Amniotic stem cell (primary cell): ENCODE data around the gene CD58.

Experiments
- DNase-seq: peaks from one replicate; lab custom pipeline; 2025; lab: John Stamatoyannopoulos, UW

The CD58 gene

DNA sequence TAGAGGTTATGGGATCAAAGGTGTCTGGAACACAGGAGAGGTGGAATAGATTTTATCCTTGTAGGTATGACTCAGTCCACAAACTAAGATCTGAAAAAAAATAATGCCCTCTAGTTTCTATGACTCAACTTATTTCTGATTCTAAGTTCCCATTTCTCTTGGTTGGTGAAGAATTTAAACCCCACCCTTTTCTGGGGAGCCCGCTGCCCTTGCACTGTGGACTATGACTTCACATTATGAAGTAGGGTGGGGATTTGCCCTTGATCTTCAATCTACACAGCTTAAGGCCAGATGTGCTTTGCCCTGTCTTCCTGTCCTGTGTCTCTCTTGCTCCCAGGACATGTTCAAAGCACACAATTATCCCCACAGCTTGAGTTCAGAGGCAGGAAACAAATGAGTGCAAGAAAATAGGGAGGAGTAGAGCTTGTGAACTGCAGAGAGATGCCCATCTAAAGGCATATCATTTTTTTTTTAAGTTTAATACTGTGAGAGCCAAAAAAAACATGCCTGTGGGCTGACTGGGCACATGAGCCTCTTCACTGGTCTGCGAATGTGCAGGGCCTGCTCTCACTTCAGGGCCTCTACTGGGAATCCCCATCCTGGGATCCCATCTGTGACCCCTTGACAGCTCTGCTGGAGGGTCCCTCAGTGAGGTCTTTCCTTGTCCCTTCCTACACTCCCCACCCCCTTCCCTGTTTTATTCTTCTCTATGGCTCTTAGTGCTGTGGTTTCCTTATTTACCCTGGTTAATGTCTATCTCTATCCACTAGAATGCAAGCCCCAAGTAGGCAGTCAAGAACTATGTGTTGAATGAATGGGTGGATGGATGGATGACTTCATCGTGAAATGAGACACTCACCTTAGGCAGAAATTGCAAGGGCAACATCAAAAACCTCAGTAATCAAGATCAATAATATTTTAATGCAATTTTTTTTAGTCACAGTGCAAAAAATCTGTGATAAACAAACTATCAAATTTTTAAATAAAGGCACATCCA, 61.5 kb downstream of the CD58 start:
- DNase-seq = peak; percentile 60

DNA sequence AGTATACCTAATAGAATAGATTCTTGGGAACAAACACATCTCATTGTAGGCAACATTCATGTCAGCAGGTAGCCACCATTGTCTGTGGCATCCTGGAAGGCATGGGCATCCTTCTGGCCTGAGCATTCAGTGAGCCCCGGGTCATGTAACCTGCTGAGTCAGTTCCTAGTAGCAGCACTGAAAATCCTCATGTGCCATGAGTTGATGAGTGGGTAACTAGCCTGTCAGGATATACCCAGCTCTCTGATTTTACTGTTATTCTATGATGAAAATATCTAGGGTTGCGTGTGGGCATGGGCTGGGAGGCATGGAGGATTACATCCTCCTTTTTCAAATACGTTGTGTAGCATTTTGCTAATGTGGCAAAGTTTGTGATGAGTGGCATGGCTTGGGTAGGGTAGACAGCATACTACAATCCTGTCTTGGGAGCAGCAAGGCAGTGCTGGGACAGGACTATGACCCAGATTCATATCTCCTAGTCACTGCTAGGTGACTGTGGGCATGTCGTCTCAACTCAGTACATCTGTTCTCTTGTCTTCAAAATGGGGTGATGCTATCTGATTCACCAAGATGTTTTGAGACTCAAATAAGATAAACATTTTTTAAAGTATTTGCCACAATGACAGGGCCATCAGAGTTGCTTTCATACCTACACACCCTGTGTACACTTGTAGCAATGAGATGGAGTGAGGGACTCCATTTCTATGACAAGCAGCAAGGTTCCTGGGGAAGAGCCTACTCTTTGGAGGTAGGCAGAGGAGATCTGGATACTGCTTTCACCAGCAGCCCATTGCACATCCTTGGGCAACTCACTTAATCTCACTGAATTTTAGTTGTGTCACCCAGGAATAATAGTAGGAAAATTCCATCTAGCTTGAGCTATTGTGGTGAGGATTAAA, 62.5 kb downstream of the CD58 start:
- DNase-seq = no peak

DNA sequence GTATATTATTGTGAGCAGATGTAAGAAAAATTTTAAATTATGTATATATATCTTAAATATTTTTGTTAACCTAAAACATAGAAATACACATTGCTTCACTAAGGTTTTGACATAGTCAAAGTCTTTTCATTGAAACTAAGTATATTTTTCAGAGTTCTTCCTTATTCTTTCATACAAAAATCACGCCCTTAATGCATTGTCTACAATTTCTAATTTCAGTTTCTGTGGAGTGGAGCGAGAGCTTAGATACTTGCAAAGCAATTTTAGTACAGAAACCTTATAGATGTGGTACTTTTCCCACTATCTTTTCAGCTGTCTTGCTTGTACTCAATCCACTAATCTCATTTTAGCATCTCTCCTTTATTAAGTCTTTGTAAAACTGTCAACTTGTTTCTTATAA, 63.2 kb downstream of the CD58 start:
- DNase-seq = no peak

DNA sequence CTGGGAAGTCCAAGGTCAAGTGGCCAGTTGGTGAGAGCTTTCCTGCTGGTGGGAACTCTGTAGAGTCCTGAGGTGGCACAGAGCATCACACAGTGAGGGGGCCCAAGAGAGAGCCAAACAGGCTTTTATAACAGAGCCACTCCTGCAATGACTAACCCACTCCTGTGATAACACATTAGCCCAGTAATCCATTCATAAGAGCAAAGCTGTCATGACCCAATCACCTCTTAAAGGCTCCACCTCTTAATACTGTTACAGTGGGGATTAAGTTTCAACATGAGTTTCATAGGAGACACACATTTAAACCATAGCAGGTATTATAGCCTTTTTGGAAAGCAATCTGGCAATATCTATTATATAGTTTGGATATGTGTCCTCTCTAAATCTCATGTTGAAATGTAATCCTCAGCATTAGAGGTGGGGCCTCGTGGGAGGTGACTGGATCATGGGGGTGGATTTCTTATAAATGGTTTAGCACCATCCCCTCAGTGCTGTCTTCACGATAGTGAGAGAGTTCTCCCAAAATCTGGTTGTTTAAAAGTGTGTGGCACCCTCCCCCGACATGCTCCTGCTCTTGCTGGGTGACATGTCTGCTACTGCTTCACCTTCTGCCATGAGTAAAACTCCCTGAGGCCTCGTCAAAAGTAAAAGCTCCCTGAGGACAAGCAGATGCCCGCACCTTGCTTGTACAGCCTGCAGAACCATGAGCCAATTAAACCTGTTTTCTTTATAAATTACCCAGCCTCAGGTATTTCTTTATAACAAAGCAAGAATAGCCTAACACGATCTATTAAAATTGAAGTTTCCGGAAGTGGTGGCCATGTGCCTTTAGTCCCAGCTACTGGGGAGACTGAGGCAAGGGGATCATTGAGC, 64.5 kb downstream of the CD58 start:
- DNase-seq = no peak

DNA sequence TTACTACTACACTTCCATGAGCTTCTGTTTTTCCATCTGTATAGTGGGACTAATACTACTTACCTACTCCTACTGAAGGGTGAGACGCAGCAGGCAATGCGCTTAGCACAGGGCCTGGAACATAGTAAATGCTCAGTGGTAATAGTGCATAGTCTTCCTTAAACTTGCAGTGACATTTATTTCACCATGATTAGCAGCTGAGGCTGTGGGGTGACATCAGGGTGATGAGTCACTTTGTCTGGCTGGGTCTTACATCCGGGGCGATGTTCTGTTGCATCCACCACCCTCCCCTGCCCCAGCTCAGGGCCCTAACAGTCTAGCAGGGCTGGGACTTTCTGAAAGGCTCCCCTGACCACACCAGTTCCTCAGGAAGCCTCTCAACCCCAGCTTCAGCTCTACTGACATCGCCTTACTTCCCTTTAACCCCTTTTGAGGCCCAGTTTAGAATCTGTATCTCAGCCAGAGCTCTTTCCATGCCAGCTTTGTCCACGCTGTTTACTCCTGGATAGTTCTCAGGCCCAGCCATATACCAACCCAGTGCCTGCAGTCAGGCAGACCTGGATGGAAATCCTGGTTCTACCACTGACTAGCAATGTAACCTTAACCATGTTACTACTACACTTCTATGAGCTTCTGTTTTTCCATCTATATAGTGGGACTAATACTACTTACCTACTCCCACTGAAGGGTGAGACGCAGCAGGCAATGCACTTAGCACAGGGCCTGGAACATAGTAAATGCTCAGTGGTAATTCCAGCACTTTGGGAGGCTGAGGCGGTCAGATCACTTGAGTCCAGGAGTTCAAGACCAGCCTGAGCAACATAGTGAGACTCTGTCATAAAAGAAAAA, 66.3 kb downstream of the CD58 start:
- peak; percentile 11 for DNase-seq

DNA sequence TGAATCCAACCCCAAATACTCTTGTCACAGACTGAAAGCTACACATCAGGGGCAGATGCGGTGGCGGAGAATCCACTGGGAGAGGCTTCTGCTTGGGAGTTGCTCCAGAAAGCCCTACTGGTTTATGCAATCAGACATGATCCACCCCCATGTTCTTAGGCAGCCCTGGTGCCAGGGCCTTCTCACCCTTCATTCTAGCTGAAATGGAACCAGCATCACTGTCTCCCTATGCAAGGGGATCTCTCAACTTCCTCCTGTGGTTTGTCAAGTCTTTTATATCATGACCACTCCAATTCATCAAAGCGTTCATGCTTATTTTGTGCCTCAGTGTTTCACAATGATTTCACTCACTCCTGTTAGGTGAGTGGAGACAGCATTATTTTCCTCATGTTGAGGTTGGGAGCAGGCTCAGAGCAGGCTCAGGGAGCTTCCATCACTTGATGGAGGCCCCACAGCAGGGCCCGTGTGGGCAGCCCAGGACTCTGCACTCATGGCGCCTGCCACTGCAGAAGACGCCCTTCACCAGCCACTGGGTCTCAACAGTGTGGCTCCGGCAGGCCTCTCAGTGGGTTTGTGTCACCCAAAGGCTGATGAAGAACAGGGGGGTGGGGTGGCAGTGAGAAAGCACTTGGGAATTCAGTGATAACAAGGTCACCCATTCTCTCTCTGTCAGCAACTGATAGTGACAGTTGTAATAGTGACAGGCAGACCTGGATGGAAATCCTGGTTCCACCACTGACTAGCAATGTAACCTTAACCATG, 67.1 kb downstream of the CD58 start:
- DNase-seq = no peak

DNA sequence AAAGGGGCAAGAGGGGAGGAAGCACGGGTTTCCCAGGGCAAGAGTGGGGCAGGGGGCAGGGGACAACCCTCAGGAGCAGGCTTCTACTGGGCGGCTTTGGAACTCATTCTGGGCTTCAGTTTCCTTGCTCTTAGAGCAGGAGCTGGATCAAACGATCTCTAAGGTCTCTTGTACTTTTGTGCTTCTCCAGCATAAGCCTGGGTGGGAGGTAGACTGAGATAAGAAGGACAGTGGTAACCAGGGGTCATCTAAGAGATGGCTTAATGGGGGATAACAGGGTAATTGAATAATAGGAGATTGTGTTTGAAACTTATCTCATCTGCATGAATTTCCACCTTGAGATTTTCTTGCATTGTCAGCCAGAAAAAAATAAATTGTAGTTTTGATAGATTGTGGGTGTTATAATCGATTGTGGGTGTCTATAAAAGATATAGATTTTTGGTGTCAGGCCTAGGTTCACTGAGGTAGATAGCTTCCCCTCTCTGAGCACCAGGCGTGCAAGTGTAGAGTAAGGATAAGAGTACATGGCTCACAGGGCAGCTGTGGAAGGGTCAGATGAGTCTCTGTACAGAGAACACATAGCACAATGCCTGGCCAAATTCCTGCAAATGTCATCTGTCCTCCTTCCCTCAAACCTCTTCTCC, 68.0 kb downstream of the CD58 start:
- no peak for DNase-seq

DNA sequence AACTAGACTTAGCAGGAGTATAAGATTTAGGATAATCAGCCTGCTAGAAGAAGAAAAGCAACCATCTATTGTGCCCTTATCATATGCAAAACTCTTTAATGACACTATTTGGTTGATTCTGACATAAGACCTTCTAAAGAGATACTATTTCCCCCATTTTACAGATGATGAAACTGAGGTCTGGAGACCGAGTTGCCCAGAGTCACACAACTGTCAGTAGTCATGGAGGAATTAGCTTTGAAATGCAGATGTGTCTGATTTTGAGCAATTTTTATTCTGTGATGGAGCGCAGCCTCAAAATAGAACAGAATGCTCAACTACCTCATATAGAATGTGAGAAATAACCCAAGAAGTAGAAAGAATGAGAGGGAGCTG, 69.0 kb downstream of the CD58 start:
- no peak for DNase-seq

DNA sequence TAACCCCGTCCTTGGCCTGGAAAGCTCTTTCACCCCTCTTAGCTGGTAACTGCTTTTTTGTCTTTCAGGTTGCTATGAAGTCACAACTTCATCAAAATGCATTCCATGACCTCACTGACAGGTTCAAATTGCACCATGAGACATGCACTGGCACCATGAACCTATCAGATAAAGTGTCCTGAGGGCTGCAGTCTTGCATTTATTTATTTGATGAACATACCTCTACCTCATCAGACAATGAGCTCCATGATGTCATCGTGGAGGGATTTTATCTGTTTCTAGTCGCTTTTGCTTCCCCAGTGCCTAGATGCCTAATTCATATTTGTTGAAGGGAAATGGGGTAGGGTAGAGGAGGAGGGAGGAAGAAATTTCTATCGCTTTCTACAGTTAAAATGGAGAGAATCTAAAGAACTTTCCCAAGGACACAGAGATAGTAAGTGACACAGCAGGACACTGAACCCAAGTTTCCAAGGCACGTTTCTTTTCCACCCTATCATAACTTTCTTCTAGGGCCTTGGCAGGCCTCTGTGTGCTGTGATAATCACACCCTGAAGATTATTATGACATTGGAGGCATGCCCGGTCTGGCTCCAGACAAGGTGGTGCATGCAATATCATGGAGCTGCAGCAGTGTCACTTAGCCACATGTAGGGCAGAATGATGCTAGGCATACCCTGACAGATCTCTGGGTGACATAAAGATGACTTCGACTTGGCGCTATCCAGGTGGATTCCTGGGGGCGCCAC, 69.5 kb downstream of the CD58 start:
- no peak for DNase-seq

DNA sequence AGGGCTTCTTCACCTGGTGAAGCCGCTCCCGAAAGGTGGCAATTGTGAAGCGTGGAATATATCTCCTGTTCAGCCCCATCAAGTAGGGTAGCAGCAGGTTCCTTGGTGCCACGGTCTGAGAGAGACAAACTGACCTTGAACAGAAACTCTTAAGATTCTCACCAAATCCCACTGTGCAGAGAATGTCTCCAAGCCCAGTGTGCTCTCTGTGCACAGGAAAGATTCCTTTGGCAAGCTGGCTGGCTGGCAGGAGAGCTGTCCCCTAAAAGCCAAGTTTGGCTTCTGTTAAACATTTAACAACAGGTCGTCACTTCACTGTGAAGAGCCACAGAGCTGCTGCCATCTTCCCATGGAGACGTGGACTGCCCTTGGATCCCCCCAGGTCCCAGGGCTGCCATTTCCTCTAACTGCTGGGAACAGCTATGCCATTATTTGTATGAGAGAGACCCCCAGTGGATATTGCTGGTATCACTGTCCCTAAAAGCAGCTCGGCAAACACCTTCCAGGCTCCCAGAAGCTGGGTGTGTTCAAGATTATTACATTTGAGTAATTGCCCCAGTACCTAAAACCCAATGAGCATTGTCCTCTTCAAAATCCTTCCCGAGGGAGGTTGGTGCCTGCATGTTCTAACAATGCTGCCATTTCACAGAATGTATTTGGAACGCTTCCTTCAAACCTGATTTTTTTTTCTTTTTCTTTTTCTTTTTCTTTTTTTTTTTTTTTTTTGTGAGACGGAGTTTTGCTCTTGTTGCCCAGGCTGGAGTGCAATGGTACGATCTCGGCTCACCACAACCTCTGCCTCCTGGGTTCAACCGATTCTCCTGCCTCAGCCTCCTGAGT, 71.8 kb downstream of the CD58 start:
- peak; percentile 71 for DNase-seq

DNA sequence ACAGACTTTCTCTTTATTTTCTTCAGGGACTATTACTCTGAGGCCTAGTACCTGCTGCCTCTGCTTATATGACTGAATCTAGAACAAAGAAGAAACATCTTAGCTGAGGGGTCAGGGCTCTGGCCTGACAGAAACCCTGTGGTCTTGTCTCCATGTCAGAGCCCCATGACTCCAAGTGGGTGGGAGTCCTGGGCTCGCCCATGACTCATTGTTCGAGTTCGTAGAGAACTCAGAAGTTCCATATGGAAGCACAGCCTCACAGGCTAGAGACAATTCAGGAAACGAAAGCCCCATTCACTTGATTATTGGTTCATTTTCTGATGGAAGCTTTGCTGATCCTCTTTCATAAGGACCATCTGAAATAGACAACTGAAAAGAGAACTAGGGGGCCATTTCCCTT, 73.2 kb downstream of the CD58 start:
- no peak for DNase-seq

DNA sequence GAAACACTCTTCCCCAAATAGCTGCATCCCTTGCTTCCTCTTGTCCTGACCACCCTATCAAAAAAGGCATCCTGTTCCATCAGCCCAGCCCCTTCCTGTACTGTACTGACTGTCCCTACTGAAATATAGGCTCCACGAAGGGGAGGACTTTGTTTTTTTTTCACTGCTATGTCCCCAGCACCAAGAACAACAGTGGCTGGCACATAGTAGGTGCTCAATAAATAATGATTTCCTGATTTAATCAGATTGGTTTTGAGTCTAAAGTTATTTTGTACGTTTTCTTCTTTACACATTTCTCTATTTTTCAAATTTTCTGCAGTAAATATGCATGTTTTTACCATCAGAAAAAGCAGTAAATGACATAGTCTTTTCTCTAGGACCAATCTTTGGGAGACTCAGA, 73.9 kb downstream of the CD58 start:
- DNase-seq = no peak

DNA sequence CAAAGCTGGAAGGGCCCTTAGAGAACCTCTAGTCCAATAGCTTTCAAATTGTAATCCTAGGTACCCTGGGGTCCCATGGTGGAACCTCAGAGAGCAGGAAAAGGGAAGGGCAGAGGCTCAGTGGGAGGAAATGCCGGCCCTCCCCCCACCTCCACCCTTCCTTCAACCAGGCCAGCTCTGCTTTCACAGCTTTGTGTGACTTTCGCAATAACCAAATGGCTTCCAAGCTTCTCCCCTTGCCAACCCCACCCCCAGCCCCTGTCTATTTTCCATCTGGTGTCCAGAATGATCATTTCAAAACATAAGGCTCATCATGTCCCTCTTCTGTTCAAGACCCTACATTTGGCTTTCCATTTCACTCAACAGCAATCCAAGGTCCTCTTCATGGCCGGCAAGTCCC, 74.4 kb downstream of the CD58 start:
- DNase-seq = no peak

DNA sequence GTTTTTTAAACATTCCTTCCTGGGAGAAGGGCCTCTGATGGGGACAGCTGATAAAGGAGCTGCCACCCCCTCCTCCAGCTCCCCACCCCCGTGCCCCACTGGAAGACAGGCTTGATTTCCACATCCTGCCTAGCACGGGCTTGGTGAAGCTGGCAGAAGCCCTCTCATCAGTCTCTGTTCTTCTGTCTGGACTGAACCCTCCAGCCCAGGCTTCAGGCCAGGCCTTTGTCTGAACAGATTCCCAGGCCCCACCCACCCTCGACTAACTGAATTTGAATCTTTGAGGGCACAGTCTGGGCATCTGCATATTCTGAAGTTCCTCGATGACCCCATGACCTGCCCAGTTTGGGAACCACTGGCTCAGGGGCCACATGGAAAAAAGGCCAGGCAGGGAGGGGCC, 75.3 kb downstream of the CD58 start:
- no peak for DNase-seq

DNA sequence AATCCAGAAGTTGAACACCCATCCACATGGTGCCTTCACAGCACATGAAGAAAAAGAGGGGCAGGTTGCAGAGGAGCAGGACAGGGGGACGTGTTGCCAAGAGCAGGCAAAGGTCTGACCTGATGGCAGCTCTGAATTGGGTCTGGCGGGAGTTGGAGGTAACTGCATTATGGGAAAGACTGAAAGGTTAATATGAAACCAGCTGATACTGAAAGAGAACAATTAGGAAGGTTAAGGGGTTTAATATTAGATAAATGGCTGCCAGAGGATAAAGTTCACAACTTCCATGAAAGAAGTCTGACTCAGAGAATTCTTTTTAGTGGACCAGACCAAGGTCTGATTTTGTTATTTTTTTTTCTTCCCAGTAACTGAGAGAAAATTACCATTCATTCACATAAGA, 76.1 kb downstream of the CD58 start:
- no peak for DNase-seq

DNA sequence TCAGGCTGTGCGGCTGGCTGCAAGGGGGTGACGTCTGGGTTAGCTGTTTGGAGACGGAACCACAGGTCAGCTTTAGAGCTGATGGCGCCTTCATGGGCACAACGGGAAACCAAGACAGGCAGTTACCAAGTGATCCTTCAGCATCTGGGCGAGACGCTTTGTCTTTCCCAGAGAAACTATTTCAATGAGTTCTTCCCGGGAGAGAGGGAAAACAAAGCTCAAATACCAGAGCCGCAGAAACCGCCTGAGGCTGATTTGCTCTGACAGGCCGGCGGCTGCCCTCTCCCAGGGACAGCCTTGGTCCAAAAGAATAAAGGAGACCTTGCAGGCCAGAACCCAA, 76.5 kb downstream of the CD58 start:
- DNase-seq = peak; percentile 20

DNA sequence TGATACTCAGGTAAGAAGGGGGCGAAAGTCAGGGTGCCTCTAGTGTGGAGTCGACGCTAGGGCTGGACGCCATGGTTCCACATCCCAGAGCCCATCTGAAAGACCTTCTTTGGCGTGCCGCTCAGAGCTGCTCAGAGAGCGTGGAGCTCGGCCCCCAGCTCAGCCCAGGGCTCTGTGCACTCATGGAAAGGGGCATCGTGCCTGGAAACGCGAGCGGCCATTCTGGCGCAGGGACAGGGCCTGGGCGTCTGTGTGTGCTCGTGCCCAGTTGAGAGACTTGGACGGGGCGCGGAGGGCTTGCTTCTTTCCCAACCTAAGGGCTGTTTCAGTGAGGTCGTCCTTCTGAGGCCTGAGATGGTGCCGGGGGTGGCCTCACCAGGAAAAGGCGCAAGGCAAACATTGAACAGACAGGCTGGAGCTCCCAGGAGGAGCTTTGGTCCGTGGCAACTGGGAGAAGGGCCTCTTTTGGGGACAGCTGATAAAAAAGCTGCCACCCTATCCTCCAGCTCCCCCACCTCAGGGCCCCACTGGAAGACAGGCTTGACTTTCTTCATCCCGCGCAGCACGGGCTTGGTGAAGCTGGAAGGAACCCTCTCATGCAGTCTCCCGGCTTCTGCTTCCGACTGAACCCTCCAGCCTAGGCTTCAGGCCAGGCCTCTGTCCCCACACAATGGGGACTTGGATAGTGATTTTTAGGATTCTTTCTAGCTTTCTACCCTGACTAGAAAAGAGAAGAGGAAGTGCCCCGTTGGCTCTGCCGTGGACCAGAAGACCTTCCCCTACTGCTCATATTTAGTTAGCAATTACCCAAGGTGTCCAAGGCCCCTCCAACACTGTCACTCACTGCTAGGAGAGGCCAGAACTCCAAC, 77.1 kb downstream of the CD58 start:
- DNase-seq = no peak
